ENCODE measurements around the gene DUSP18. TPM values are rescaled to one million over a fixed set of nuclear protein-coding genes. Genes with fewer than 3 reads are reported as not detected.
"Not testable (repeated sequence)": the region's sequence is repeated elsewhere in the genome, so short reads cannot be mapped to it uniquely, and the experiment has no call there.

The DUSP18 gene
- total RNA-seq, result 3.3 TPM

DNA sequence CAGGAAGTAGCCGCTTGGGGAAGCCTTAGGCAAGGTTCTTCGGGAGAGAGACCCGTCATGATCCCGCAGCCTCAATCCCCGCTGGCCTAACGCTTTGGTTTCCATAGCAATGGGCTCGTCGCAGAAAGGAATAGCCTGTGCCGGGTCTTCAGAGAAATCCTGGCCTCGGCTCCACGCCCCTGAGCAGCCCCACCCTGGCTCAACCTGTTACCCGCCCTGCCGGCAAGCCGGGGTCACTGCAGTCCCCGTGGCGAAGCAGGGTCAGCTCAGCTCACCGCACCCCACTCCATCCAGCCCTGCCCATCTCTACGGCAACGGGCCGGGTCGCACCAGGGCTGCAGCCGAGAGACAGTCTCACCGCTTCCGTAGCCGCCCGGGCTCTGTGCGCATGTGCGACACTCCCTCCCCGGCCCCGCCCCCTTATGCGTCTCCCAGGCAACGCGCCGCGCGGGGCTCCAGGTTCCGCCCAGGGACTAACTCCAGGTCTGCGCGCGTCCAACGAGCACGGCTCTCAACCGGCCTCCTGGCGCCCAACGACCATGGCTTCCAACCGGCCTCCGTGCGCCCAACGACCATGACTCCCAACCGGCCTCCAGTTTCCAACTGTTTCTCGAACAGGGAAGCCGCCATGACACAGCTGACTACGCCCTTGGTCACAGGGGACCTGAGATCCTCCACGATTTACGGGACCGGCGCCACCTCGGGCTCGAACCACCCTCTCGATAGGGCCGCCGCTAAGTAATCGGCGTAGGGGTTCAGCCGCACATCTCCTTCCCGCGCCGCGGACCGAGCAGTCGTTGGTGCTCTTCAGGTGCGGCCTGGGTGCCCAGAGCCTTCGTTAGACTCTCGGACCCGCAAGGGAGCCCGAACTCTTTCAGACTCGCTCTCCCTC, at the start of gene DUSP18:
Gene DUSP18 (minus strand): TSS at position 382 of the 892 bp plus-strand sequence. CDS start 3,872 bp downstream, outside the sequence.
- H3K4me1 ChIP-seq (ENCODE audit: insufficient read depth, low read length), result peaks cover 19% of the 10 kb centered on the region
- peak within 1 kb of the TSS; percentile 60 for H3K4me3 ChIP-seq (ENCODE audit: low read length)
- no peaks in the 10 kb centered on the region for H3K9me3 ChIP-seq (ENCODE audit: low read depth, low read length)
- no peaks in the 10 kb centered on the region for H3K27me3 ChIP-seq (ENCODE audit: insufficient read depth, low read length)

DNA sequence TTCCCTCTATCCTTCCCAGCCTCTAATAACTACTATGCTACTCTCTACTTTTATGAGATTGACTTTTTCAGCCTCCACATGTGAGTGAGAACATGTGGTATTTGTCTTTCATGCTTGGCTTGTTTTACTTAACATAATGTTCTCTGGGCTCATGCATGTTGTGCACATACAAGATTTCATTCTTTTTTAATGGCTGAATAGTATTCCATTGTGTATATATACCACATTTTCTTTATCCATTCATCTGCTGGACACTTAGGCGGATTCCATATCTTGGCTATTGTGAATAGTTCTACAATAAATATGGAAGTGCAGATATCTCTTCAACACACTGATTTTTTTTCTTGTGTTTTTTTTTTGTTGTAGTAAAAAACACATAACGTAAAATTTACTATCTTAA, 46.4 kb upstream of the DUSP18 start:
- Histone ChIP-seq H3K4me1 (ENCODE audit: insufficient read depth, low read length) (no peaks in the 10 kb centered on the region), H3K27me3 (ENCODE audit: insufficient read depth, low read length) (no peaks in the 10 kb centered on the region)

DNA sequence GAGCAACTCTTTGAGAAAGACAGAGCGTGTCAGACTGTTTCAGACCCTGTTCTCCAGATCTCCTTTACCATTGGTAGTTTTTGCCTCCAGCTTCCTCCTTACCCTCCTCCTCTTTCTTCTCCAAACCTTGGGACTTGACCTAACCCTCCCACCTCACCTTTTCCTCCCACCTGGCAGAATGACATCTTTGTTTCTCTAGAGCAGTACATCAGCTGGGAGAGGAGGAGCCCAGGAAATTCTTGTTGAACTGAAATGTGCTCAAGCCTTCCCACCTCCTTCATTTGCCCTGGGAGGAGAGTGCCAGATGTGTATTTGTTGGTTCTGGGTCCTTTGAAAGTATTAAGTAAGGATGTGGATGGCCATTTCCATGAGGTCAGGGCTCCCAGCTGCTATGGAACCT, 44.4 kb upstream of the DUSP18 start:
- Histone ChIP-seq H3K27me3 (ENCODE audit: insufficient read depth, low read length) (no peaks in the 10 kb centered on the region), H3K9me3 (ENCODE audit: low read depth, low read length) (no peaks in the 10 kb centered on the region), H3K4me1 (ENCODE audit: insufficient read depth, low read length) (no peaks in the 10 kb centered on the region), H3K4me3 (ENCODE audit: low read length) (no peak overlapping the region)

More for the DNA sequence above, 46.4 kb upstream of the DUSP18 start:
- Histone ChIP-seq H3K4me3 (ENCODE audit: low read length) (no peak overlapping the region), H3K9me3 (ENCODE audit: low read depth, low read length) (no peaks in the 10 kb centered on the region)

DNA sequence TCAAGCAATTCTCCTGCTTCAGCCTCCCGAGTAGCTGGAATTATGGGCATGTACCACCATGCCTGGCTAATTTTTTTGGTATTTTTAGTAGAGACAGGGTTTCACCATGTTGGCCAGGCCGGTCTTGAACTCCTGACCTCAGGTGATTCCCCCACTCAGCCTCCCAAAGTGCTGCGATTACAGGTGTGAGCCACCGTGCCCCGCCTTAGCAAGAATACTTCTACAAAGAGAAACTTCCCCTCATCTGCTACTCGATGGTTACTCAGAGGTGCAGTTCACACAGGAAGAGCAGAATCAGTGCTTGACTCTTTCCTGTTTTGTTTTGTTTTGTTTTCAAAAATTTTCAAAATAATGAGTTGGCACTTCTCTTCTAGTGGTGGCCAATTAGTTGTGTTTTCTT, 42.3 kb upstream of the DUSP18 start:
- H3K27me3 ChIP-seq (ENCODE audit: insufficient read depth, low read length); H3K4me1 ChIP-seq (ENCODE audit: insufficient read depth, low read length); H3K9me3 ChIP-seq (ENCODE audit: low read depth, low read length); H3K4me3 ChIP-seq (ENCODE audit: low read length): not testable (repeated sequence)

DNA sequence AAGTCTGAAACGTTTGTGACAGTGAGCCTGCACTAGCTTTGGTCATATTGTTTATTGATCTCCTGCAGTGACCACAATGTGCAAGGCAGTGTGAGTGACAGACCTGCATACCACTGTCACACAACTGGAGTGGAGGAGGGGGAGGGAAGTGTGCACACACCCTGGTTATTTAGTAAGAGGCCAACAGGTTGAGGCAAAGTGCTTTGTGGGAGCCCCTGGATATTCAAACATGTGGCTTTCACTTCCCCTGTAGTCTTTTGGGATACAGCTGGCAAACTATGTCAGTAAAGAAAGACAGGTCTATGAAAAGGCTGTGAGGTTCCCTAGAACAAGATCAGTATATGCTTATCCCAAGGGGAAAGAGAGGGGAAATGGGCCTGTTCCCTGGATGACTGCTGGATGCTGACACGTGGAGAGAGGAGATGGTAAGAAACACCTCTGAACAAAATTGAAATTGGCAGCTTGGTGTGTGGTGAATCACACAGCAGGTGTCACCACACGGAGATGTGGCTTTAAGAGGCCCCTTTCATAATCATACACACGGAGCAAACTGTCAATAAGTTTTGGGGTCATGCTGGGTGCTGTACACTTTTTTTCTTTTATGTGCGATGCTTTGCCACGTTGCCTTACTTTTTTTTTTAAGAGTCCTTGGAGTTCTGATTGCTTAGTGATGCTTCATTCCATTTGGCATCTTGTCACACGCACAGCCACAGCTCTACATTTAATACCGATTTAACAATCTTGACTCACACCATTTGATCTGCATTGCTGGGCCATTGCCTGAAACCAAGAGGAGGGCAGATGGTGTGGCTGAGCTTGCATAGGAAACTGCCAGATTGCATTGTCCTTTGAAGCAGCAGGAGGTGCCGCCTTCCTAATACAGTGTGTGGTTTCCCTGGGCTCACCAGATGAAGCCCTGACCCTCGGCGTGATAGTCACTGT, 38.3 kb upstream of the DUSP18 start:
- H3K27me3 ChIP-seq (ENCODE audit: insufficient read depth, low read length), result no peaks in the 10 kb centered on the region
- no peaks in the 10 kb centered on the region for H3K9me3 ChIP-seq (ENCODE audit: low read depth, low read length)
- no peaks in the 10 kb centered on the region for H3K4me1 ChIP-seq (ENCODE audit: insufficient read depth, low read length)
- no peak overlapping the region for H3K4me3 ChIP-seq (ENCODE audit: low read length)

- no peak overlapping the region for H3K4me3 ChIP-seq (ENCODE audit: low read length)
Measured at GRCh38 chr22:30704978-30705377, 37.3 kb upstream of the DUSP18 start.

DNA sequence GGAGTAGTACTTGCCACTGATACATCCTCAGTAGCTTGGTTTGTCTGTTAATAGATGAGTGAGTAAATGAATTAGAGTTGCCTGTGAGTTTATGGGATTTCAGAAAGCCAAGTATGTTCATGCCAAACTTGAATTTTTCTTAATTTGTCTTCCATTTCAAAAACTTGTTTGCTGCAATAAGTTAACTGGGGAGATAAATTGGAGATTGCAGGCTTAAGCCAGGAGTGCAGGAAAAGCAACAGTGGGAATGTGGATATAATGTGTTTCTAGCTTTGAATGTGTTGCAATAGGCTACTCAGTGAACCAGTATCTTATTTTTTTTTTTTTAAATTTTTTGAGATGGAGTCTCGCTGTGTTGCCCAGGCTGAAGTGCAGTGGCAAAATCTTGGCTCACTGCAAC, 35.2 kb upstream of the DUSP18 start:
- Histone ChIP-seq H3K4me3 (ENCODE audit: low read length) (no peak overlapping the region), H3K9me3 (ENCODE audit: low read depth, low read length) (no peaks in the 10 kb centered on the region), H3K4me1 (ENCODE audit: insufficient read depth, low read length) (no peaks in the 10 kb centered on the region), H3K27me3 (ENCODE audit: insufficient read depth, low read length) (no peaks in the 10 kb centered on the region)

More at GRCh38 chr22:30704978-30705377, 37.3 kb upstream of the DUSP18 start:
- H3K4me1 ChIP-seq (ENCODE audit: insufficient read depth, low read length), result no peaks in the 10 kb centered on the region
- H3K9me3 ChIP-seq (ENCODE audit: low read depth, low read length), result no peaks in the 10 kb centered on the region
- H3K27me3 ChIP-seq (ENCODE audit: insufficient read depth, low read length), result no peaks in the 10 kb centered on the region

DNA sequence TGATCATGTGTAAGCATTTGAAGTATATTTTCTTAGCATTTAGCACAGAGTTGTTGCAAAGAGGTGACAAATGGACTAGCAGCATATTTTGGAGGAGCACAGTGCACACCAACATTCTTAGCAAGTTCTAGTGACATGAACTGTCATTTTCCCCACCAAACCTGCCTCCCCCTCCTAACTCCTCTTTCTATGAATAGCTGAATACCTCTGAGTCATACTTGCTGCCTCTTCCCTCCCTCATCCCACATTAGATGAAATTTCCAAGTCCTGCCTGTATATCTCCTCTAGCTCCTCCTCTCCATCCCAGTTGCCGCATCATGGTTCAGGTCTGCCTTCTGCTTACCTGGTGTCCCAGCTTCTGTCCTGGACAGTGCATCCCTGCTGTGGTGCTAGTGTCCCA, 34.2 kb upstream of the DUSP18 start:
- peaks cover 1% of the 10 kb centered on the region for H3K27me3 ChIP-seq (ENCODE audit: insufficient read depth, low read length)
- H3K4me1 ChIP-seq (ENCODE audit: insufficient read depth, low read length), result no peaks in the 10 kb centered on the region
- no peaks in the 10 kb centered on the region for H3K9me3 ChIP-seq (ENCODE audit: low read depth, low read length)
- no peak overlapping the region for H3K4me3 ChIP-seq (ENCODE audit: low read length)

DNA sequence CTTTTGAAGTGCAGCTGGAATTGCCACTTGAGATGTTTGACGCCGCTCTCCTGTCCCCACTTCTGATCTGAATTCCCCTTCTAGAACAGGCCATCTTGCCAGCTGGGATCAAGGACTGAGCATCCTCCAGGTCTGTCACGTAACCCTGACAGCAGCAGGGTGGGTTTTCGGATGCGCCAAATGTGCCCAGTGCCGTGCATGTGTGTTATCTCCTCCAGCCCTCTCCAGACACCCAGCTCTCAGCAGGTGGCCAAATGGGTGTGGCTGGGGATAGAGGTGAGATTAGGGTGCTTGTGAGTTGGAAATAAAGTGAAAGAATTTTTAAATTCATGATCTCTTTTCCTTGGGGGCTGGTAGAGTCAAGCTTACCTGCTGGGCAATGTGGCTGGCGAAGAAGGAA, 30.3 kb upstream of the DUSP18 start:
- Histone ChIP-seq H3K9me3 (ENCODE audit: low read depth, low read length) (no peaks in the 10 kb centered on the region), H3K4me1 (ENCODE audit: insufficient read depth, low read length) (peaks cover 13% of the 10 kb centered on the region), H3K27me3 (ENCODE audit: insufficient read depth, low read length) (peaks cover 29% of the 10 kb centered on the region), H3K4me3 (ENCODE audit: low read length) (no peak overlapping the region)

DNA sequence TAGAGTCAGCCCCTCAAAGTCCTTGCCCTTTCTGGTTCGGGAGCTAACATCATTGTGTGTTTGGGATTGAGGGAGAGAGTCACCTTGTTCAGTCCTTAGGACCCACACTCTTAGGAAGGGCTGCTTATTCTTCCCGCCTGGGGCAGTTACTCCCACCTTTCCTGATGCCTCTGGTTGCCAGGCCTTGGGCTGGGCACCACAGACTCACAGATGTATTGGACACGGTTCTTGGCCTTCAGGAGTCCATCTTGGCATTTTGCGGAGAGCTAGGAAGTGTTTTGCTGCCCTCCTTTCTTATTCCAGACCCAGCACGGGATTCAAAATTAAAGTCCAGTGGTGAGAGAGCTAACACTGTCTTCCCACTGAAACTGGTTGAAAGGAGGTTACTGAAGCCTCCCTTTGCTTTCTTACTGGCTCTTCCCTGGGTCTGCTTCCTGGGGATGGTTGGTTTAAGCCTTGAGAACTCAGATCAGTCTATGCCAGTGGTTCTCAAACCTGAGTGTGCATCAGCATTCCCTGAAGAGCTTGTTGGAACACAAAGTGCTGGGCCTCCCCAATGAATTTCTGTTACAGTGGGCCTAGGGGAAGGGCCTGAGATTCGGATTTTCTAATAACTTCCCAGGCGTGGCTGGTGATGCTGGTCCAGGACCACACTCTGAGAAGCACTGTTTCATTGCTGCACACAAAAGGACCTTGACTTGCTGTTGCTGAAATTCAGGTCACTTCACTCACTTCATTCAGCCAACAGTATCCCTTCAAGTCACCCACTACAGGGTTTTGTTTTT, 28.4 kb upstream of the DUSP18 start:
- peaks cover 31% of the 10 kb centered on the region for H3K27me3 ChIP-seq (ENCODE audit: insufficient read depth, low read length)
- H3K4me3 ChIP-seq (ENCODE audit: low read length), result no peak overlapping the region
- H3K4me1 ChIP-seq (ENCODE audit: insufficient read depth, low read length), result peaks cover 13% of the 10 kb centered on the region
- H3K9me3 ChIP-seq (ENCODE audit: low read depth, low read length), result no peaks in the 10 kb centered on the region

GRCh38 chr22:30695351-30695851, 27.7 kb upstream of the DUSP18 start:
- Histone ChIP-seq H3K4me1 (ENCODE audit: insufficient read depth, low read length) (peaks cover 13% of the 10 kb centered on the region), H3K4me3 (ENCODE audit: low read length) (no peak overlapping the region), H3K9me3 (ENCODE audit: low read depth, low read length) (no peaks in the 10 kb centered on the region), H3K27me3 (ENCODE audit: insufficient read depth, low read length) (peaks cover 31% of the 10 kb centered on the region)

DNA sequence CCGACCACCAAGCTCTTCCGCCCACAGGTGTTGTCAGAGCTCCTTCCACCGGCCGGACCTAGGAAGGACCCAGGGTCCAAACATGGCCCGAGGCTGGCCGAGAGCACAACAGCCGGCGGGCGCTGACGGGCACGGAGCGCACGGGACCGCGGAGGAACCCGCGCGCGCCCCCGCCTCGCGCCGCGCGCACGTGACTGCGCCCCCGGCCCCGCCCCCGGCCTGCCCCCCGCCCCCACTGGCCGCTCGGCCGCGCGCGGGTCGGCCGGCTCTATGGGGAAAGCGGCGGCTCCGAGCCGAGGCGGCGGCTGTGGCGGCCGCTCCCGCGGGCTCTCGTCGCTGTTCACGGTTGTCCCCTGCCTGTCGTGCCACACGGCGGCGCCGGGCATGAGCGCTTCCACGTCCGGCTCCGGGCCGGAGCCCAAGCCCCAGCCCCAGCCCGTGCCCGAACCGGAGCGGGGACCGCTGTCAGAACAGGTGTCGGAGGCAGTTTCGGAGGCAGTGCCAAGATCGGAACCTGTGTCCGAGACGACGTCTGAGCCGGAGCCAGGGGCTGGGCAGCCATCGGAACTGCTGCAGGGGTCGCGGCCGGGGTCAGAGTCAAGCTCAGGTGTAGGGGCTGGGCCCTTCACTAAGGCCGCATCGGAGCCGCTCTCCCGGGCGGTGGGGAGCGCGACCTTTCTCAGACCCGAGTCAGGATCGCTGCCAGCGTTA, 27.1 kb upstream of the DUSP18 start, which contains the start of gene OSBP2:
Gene OSBP2 (plus strand): TSS at position 235 of the 711 bp plus-strand sequence. CDS start 36 bp downstream, at position 271.
- Histone ChIP-seq H3K9me3 (ENCODE audit: low read depth, low read length) (no peaks in the 10 kb centered on the region), H3K4me1 (ENCODE audit: insufficient read depth, low read length) (peaks cover 13% of the 10 kb centered on the region), H3K27me3 (ENCODE audit: insufficient read depth, low read length) (peaks cover 31% of the 10 kb centered on the region), H3K4me3 (ENCODE audit: low read length) (peak within 1 kb of the TSS; percentile 35)

DNA sequence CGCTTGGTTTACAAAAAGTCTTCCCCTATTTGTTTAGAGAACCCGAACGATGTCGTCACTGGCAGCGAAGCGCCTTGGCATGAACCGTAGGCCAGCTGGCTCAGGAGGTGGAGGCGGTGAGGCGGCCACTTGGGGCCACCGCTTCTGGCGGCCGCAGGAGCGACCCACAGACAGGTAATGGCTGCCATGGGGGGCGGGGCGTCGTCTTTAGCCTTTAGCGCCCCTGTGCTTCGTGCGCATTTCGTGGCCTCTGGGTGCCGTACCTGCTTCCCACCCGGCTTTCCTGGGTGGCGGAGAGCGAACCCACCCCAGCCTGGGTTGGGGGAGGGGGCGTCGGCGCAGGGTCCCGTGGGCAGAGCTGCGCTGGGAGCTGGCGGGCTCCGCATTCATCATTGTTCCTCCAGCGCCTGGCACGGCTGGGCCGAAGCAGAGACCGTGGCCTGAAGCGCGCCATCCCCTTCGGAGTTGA, 26.5 kb upstream of the DUSP18 start:
- Histone ChIP-seq H3K27me3 (ENCODE audit: insufficient read depth, low read length) (peaks cover 31% of the 10 kb centered on the region), H3K4me3 (ENCODE audit: low read length) (peak overlapping the region; percentile 35), H3K9me3 (ENCODE audit: low read depth, low read length) (no peaks in the 10 kb centered on the region), H3K4me1 (ENCODE audit: insufficient read depth, low read length) (peaks cover 13% of the 10 kb centered on the region)

DNA sequence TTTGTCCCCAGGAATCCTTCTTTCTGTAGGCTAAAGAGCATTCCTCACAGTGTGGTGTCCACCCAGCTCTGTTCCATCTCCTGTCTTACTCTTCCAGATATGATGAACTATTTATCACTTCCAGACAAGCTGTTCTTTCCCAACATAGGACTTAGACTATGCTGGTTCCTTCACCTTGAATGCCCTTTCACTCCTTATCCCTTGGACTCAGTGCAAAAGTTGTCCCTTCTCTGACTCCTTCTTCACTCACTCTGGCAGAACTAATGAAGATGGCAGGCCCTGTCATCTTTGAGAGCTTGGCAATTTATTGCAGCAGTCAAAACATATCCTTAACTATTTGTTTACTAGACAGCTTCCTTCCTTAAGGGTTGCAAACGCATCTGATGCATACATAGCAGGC, 23.5 kb upstream of the DUSP18 start:
- peaks cover 13% of the 10 kb centered on the region for H3K4me1 ChIP-seq (ENCODE audit: insufficient read depth, low read length)
- no peaks in the 10 kb centered on the region for H3K9me3 ChIP-seq (ENCODE audit: low read depth, low read length)
- H3K27me3 ChIP-seq (ENCODE audit: insufficient read depth, low read length), result peaks cover 28% of the 10 kb centered on the region
- H3K4me3 ChIP-seq (ENCODE audit: low read length), result no peak overlapping the region
